ENCODE data around the gene ZNF485. TPM values are rescaled to one million over a fixed set of nuclear protein-coding genes. Genes with fewer than 3 reads are reported as not detected.

Gene ZNF485
- total and polyA plus RNA-seq, 10 of the 15 experiments (the other 5 are each of a cell fraction or from before 2014, with no cell fraction given), result 3.2 to 7.6 (median 5.1) TPM

- Histone ChIP-seq H3K9ac (ENCODE audit: control insufficient read depth, insufficient read depth, low read length) (no peak overlapping the region), H3K4me1 (ENCODE audit: control insufficient read depth, insufficient read depth, low read length) (no peaks in the 10 kb centered on the region), H3K36me3 (ENCODE audit: control insufficient read depth in 2 of 2, insufficient read depth in 2 of 2, low read length in 1 of 2) (no peaks in the 10 kb centered on the region), H3K4me2 (ENCODE audit: control insufficient read depth, insufficient read depth) (no peak overlapping the region), H4K20me1 (ENCODE audit: control insufficient read depth, insufficient read depth) (no peaks in the 10 kb centered on the region), H3K27me3 (replicated peaks in 1 of 2; ENCODE audit: control insufficient read depth in 2 of 2, insufficient read depth in 2 of 2, low read length in 1 of 2) (no peaks in the 10 kb centered on the region), H3K79me2 (ENCODE audit: control insufficient read depth, insufficient read depth, low read length) (no peaks in the 10 kb centered on the region), H3K27ac (ENCODE audit: control insufficient read depth, insufficient read depth) (no peak overlapping the region), H3K9me3 (replicated peaks; ENCODE audit: control insufficient read depth, insufficient read depth, low read length) (no peaks in the 10 kb centered on the region; the same call in 2 of the 3 replicates), H2AFZ (ENCODE audit: control insufficient read depth, low read depth, low read length) (no peak overlapping the region), H3K4me3 (no peak overlapping the region)
- no TSS peak for BruUV-seq (replicated peaks)
- 74% methylated on average over 4 of the region's 4 CpGs for WGBS (ENCODE audit: insufficient coverage, insufficient replicate concordance, low lambda C conversion rate, missing lambda C conversion rate)
- in situ Hi-C loops (cut with MboI), result no loop called here
- CTCF ChIA-PET, result no interaction called here
- intact Hi-C loops (cut with micrococcal nuclease; ENCODE audit: unreplicated experiment), result no loop called here
- no peak for DNase-seq (ENCODE audit: low read depth, low spot score)
- no peak for ATAC-seq
- TF ChIP-seq LARP7 (IDR thresholded peaks at IDR 0.05) (no peak), POLR2AphosphoS2 (IDR thresholded peaks at IDR 0.05; ENCODE audit: low read depth, low read length) (no peak)
- POLR2A ChIA-PET, result no interaction called here
- SMC1A ChIA-PET (ENCODE audit: uncharacterized antibody, unreplicated experiment), result no interaction called here
- no peak for FAIRE-seq
- RAD21 ChIA-PET (ENCODE audit: unreplicated experiment), result no interaction called here
Observed at GRCh38 chr10:43584051-43584450, 22.2 kb upstream of the ZNF485 start.

- intact Hi-C loops (cut with micrococcal nuclease; ENCODE audit: unreplicated experiment), result no loop called here
- TF ChIP-seq KDM1A (IDR thresholded peaks at IDR 0.05; ENCODE audit: borderline replicate concordance), result no peak
- no peak for TF ChIP-seq GATAD2B (conservative IDR thresholded peaks at IDR 0.05; ENCODE audit: low read depth)
- no peak for TF ChIP-seq ZSCAN29 (IDR thresholded peaks at IDR 0.05)
- TF ChIP-seq BHLHE40 (IDR thresholded peaks at IDR 0.05; ENCODE audit: borderline replicate concordance in 1 of 2, low read depth in 2 of 2, low read length in 1 of 2), result no peak
- no peak for TF ChIP-seq CEBPZ (IDR thresholded peaks at IDR 0.05; ENCODE audit: low read depth, low read length)
- no peak for TF ChIP-seq MEF2B (IDR thresholded peaks at IDR 0.05; ENCODE audit: partially characterized antibody, poor library complexity, severe bottlenecking)
- no peak for TF ChIP-seq TCF7 (IDR thresholded peaks at IDR 0.05; ENCODE audit: borderline replicate concordance)
- no peak for TF ChIP-seq ETV6 (conservative IDR thresholded peaks at IDR 0.05 in 1 of 2, IDR thresholded peaks at IDR 0.05 in 1 of 2; ENCODE audit: borderline replicate concordance in 1 of 2, low read depth in 1 of 2)
- no peak for TF ChIP-seq ZZZ3 (IDR thresholded peaks at IDR 0.05; ENCODE audit: control insufficient read depth, insufficient read length, low read depth)
- no peak for TF ChIP-seq MLLT1 (IDR thresholded peaks at IDR 0.05)
- TF ChIP-seq YBX1 (IDR thresholded peaks at IDR 0.05), result no peak
- no peak overlapping the region for H3K27ac ChIP-seq (ENCODE audit: control insufficient read depth, insufficient read depth)
- WGBS (ENCODE audit: insufficient coverage, insufficient replicate concordance, low lambda C conversion rate, missing lambda C conversion rate), result 53% methylated on average over 5 of the region's 5 CpGs
- no peak for DNase-seq (ENCODE audit: low read depth, low spot score)
- no peak overlapping the region for H3K4me2 ChIP-seq (ENCODE audit: control insufficient read depth, insufficient read depth)
- H3K4me1 ChIP-seq (ENCODE audit: control insufficient read depth, insufficient read depth, low read length), result no peaks in the 10 kb centered on the region
- no peak overlapping the region for H3K4me3 ChIP-seq
- no peak overlapping the region for H3K9ac ChIP-seq (ENCODE audit: control insufficient read depth, insufficient read depth, low read length)
- no TSS peak for BruUV-seq (replicated peaks)
- no peaks in the 10 kb centered on the region for H3K27me3 ChIP-seq (replicated peaks in 1 of 2; ENCODE audit: control insufficient read depth in 2 of 2, insufficient read depth in 2 of 2, low read length in 1 of 2)
- no peak overlapping the region for H2AFZ ChIP-seq (ENCODE audit: control insufficient read depth, low read depth, low read length)
- CTCF ChIA-PET, result no interaction called here
- no peak for FAIRE-seq
- POLR2A ChIA-PET, result no interaction called here
- no peak for ATAC-seq
- in situ Hi-C loops (cut with MboI), result no loop called here
- RAD21 ChIA-PET (ENCODE audit: unreplicated experiment), result interaction anchor here (0.7 kb wide), 1 partner anchor 10 kb away, joined by 3 read pairs; no protein-coding TSS in a partner anchor
- no peaks in the 10 kb centered on the region for H4K20me1 ChIP-seq (ENCODE audit: control insufficient read depth, insufficient read depth)
- SMC1A ChIA-PET (ENCODE audit: uncharacterized antibody, unreplicated experiment), result no interaction called here
- H3K79me2 ChIP-seq (ENCODE audit: control insufficient read depth, insufficient read depth, low read length), result no peaks in the 10 kb centered on the region
- H3K36me3 ChIP-seq (ENCODE audit: control insufficient read depth in 2 of 2, insufficient read depth in 2 of 2, low read length in 1 of 2), result no peaks in the 10 kb centered on the region
- H3K9me3 ChIP-seq (replicated peaks; ENCODE audit: control insufficient read depth, insufficient read depth, low read length), result no peaks in the 10 kb centered on the region; the same call in 2 of the 3 replicates
Observed at GRCh38 chr10:43585046-43585445, 21.2 kb upstream of the ZNF485 start.
